Neural cell (in vitro differentiated cells): ENCODE data around the gene GSG1L.
"Not testable (repeated sequence)": the region's sequence is repeated elsewhere in the genome, so short reads cannot be mapped to it uniquely, and the experiment has no call there.

Experiments
- CTCF ChIP-seq: fragments of 450-650 bp; IDR thresholded peaks from 2 replicates; pipeline ENCODE4 v1.5.1; 2014; ENCODE audit warnings: antibody characterized with exemption, mild to moderate bottlenecking, moderate library complexity; ENCODE audit not compliant: poor library complexity, severe bottlenecking
- EP300 ChIP-seq: fragments of 450-650 bp; conservative IDR thresholded peaks from 2 replicates; pipeline ENCODE4 v1.6.1; 2014; ENCODE audit warnings: antibody characterized with exemption, mild to moderate bottlenecking, moderate library complexity; ENCODE audit not compliant: poor library complexity, severe bottlenecking
- EZH2 ChIP-seq: fragments of 200-600, 300-800 bp; shearing (Covaris generic), sonication (generic); IDR thresholded peaks from 2 replicates; pipeline ENCODE4 v1.6.1; 2014; ENCODE audit warnings: antibody characterized with exemption, low read length, borderline replicate concordance, mild to moderate bottlenecking; ENCODE audit not compliant: insufficient read depth, poor library complexity, severe bottlenecking
- MXI1 ChIP-seq: fragments of 450-650 bp; conservative IDR thresholded peaks from 2 replicates; pipeline ENCODE4 v1.6.1; 2014; ENCODE audit warnings: antibody characterized with exemption, mild to moderate bottlenecking; ENCODE audit not compliant: poor library complexity, severe bottlenecking
- POLR2AphosphoS5 ChIP-seq: IDR thresholded peaks from 2 replicates; pipeline ENCODE4 v1.6.1; 2012
- RAD21 ChIP-seq: fragments of 450-650 bp; conservative IDR thresholded peaks from 2 replicates; pipeline ENCODE4 v1.6.1; 2014; ENCODE audit warnings: antibody characterized with exemption, mild to moderate bottlenecking, moderate library complexity
- SMC3 ChIP-seq: fragments of 450-650 bp; conservative IDR thresholded peaks from 2 replicates; pipeline ENCODE4 v1.6.1; 2014; ENCODE audit warnings: antibody characterized with exemption, mild to moderate bottlenecking, moderate library complexity; ENCODE audit not compliant: poor library complexity
- TAF1 ChIP-seq: IDR thresholded peaks from 2 replicates; pipeline ENCODE4 v1.6.1; 2012; ENCODE audit warnings: low read depth
- TF ChIP-seq, protein P1 (sequence below): IDR thresholded peaks from 2 replicates; pipeline ENCODE4 v1.6.1; 2012; ENCODE audit warnings: borderline replicate concordance

DNA sequence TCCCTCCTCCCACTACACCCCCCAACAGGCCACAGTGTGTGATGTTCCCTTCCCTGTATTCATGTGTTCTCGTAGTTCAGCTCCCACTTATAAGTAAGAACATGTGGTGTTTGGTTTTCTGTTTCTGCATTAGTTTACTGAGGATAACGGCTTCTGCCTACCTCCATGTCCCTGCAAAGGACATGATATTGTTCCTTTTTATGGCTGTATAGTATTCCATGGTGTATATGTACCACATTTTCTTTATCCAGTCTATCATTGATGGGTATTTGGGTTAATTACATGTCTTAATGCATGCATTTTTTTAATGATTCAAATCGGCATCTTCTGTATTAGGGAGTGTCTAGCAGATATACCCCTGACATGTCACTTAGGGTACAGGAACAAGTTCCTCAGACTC, 320.5 kb downstream of the GSG1L start:
- TF ChIP-seq, protein P1, sequence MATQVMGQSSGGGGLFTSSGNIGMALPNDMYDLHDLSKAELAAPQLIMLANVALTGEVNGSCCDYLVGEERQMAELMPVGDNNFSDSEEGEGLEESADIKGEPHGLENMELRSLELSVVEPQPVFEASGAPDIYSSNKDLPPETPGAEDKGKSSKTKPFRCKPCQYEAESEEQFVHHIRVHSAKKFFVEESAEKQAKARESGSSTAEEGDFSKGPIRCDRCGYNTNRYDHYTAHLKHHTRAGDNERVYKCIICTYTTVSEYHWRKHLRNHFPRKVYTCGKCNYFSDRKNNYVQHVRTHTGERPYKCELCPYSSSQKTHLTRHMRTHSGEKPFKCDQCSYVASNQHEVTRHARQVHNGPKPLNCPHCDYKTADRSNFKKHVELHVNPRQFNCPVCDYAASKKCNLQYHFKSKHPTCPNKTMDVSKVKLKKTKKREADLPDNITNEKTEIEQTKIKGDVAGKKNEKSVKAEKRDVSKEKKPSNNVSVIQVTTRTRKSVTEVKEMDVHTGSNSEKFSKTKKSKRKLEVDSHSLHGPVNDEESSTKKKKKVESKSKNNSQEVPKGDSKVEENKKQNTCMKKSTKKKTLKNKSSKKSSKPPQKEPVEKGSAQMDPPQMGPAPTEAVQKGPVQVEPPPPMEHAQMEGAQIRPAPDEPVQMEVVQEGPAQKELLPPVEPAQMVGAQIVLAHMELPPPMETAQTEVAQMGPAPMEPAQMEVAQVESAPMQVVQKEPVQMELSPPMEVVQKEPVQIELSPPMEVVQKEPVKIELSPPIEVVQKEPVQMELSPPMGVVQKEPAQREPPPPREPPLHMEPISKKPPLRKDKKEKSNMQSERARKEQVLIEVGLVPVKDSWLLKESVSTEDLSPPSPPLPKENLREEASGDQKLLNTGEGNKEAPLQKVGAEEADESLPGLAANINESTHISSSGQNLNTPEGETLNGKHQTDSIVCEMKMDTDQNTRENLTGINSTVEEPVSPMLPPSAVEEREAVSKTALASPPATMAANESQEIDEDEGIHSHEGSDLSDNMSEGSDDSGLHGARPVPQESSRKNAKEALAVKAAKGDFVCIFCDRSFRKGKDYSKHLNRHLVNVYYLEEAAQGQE: not testable (repeated sequence)
- TF ChIP-seq RAD21, CTCF, TAF1, EZH2, POLR2AphosphoS5, SMC3, EP300, MXI1: not testable (repeated sequence)
